Activated T-helper 2 cell treated with anti-CD3 and anti-CD28 coated beads, Interferon-gamma antibody, Interleukin-2, Interleukin-4, amounts not matched to agents 10 μg/mL and 5 μg/mL and 100 μg/mL, durations not matched to agents 14 hours and 24 hours and 36 hours (primary cell): Measurements from ENCODE around the gene CACNA2D3. TPM values are rescaled to one million over a fixed set of nuclear protein-coding genes. Genes with fewer than 3 reads are reported as not detected.
"Not testable (repeated sequence)": the region's sequence is repeated elsewhere in the genome, so short reads cannot be mapped to it uniquely, and the experiment has no call there.

Experiments used
- DNase-seq: peaks from one replicate; pipeline ENCODE4 v3.0.0; 2021; ENCODE audit warnings: low spot score
- H3K27ac Mint-ChIP-seq: one replicate; pipeline ENCODE4 v1.8.0; 2021; ENCODE audit warnings: mixed read lengths
- H3K27me3 Mint-ChIP-seq: one replicate; pipeline ENCODE4 v1.8.0; 2021; ENCODE audit warnings: low read depth, mixed read lengths
- H3K36me3 Mint-ChIP-seq: one replicate; pipeline ENCODE4 v1.8.0; 2021; ENCODE audit warnings: low read depth, mixed read lengths
- H3K4me1 Mint-ChIP-seq: one replicate; pipeline ENCODE4 v1.8.0; 2021; ENCODE audit warnings: low read depth, mixed read lengths
- H3K4me3 Mint-ChIP-seq: one replicate; pipeline ENCODE4 v1.8.0; 2021; ENCODE audit warnings: low read depth, mild to moderate bottlenecking, moderate library complexity, mixed read lengths
- H3K9me3 Mint-ChIP-seq: one replicate; pipeline ENCODE4 v1.8.0; 2021; ENCODE audit warnings: mixed read lengths
- intact Hi-C: fragments of 100-400 bp; cut with micrococcal nuclease; formaldehyde crosslinking; loops from one replicate; pipeline ENCODE4 v1.15.1; 2023
- total RNA-seq: library from RNA; stranded (reverse); gene quantifications from 2 replicates; pipeline ENCODE4 v1.2.3, GENCODE V29; 2022

Gene CACNA2D3
- total RNA-seq, 1 donor from 2014 or later, result not detected

DNA sequence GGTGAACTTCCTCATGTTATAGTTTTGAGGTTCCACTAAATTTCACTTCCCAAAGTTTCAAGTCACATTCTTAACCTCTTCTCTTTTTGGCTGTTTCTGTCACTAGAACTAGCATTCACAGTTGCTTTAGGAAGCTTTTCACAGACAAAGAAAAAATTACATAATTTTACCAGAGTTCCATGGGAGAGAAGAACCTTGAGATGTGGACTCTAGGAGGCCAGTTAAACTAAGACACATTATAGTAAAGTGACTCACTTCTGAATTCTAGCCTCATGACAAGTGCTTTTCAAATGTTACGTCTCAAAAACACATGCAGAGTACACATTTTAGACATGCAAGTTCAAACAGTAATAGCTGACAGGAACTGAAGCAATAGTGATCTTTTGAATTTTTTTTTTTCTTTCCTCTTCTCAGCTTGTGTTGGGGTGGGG lies 845.4 kb downstream of the CACNA2D3 start:
- H3K9me3 Mint-ChIP-seq, result peaks cover 8% of the 10 kb centered on the region
- intact Hi-C loops, result no loop called here
- H3K36me3 Mint-ChIP-seq, result no peaks in the 10 kb centered on the region
- no peaks in the 10 kb centered on the region for H3K27me3 Mint-ChIP-seq
- no peak for DNase-seq
- H3K4me1 Mint-ChIP-seq, result no peaks in the 10 kb centered on the region
- H3K27ac Mint-ChIP-seq, result no peak overlapping the region
- H3K4me3 Mint-ChIP-seq, result no peak overlapping the region

GRCh38 chr3:54968546-54969172 lies 846.3 kb downstream of the CACNA2D3 start:
- no peak for DNase-seq
- Mint-ChIP-seq H3K27ac (no peak overlapping the region), H3K9me3 (peaks cover 8% of the 10 kb centered on the region)

GRCh38 chr3:54969652-54970051 lies 847.3 kb downstream of the CACNA2D3 start:
- no peaks in the 10 kb centered on the region for H3K27me3 Mint-ChIP-seq
- H3K27ac Mint-ChIP-seq, result no peak overlapping the region
- intact Hi-C loops, result no loop called here
- no peaks in the 10 kb centered on the region for H3K36me3 Mint-ChIP-seq
- no peak for DNase-seq
- no peak overlapping the region for H3K4me3 Mint-ChIP-seq
- H3K4me1 Mint-ChIP-seq, result no peaks in the 10 kb centered on the region
- H3K9me3 Mint-ChIP-seq, result peaks cover 8% of the 10 kb centered on the region

More at GRCh38 chr3:54968546-54969172, 846.3 kb downstream of the CACNA2D3 start:
- H3K4me1 Mint-ChIP-seq, result no peaks in the 10 kb centered on the region
- no peaks in the 10 kb centered on the region for H3K27me3 Mint-ChIP-seq
- no peak overlapping the region for H3K4me3 Mint-ChIP-seq
- intact Hi-C loops, result no loop called here
- no peaks in the 10 kb centered on the region for H3K36me3 Mint-ChIP-seq

DNA sequence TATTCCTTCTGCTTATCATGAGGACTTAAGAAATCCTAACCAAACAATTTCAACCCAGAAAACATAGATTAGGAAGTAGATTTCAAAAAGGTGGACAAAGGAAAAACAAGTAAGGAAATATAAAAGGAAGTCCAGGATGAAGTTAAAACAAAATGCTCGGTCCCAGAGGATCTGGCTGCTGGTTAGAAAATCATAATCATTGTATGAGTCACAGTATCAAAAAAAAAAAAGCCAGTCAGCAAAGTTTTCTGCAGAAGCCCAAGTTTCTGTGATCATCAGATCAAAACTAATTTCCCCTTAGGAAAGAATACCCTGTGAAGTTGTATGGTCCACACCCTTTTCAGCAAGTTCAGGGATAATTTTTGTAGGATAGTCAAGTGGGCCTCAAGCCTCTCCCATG lies 848.5 kb downstream of the CACNA2D3 start:
- Mint-ChIP-seq H3K9me3 (peaks cover 4% of the 10 kb centered on the region), H3K4me3 (no peak overlapping the region), H3K4me1 (no peaks in the 10 kb centered on the region), H3K36me3 (no peaks in the 10 kb centered on the region), H3K27ac (no peak overlapping the region), H3K27me3 (no peaks in the 10 kb centered on the region)
- no peak for DNase-seq
- intact Hi-C loops, result no loop called here

DNA sequence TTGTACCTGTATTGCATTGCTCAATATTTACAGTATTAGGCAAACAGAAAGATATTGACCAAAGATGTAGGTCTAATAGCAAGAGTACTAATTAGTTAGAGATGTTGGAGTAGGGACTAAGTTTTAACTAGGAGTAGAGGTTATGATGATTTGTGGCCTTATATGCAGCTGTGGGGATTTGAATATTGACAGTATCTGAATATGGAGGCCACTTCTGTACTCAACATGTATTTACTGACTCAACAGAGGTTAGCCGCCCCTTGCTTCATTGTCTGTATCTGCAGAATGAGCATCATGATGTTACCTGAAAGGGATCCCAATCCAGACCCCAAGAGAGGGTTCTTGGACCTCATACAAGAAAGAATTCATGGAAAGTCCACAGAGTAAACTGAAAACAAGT lies 855.1 kb downstream of the CACNA2D3 start:
- intact Hi-C loops, result no loop called here
- Mint-ChIP-seq H3K4me1 (no peaks in the 10 kb centered on the region), H3K4me3 (no peak overlapping the region), H3K9me3 (peaks cover 4% of the 10 kb centered on the region), H3K27me3 (no peaks in the 10 kb centered on the region), H3K36me3 (no peaks in the 10 kb centered on the region), H3K27ac (no peak overlapping the region)
- DNase-seq, result no peak

DNA sequence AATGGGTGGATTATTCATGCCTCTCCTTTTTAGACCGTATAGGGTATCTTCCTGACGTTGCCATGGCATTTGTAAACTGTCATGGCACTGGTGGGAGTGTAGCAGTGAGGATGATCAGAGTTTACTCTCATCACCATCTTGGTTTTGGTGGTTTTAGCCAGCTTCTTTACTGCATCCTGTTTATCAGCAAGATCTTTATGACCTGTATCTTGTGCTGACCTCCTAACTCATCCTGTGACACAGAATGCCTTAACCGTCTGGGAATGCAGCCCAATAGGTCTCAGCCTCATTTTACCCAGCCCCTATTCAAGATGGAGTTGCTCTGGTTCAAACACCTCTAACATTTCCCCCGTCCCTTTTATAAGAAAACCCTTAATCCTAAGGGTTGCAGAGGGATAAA lies 855.6 kb downstream of the CACNA2D3 start:
- H3K4me1 Mint-ChIP-seq, H3K27me3 Mint-ChIP-seq, H3K4me3 Mint-ChIP-seq, H3K36me3 Mint-ChIP-seq, DNase-seq, H3K27ac Mint-ChIP-seq, intact Hi-C loops, H3K9me3 Mint-ChIP-seq: not testable (repeated sequence)

- H3K27ac Mint-ChIP-seq, result no peak overlapping the region
- H3K27me3 Mint-ChIP-seq, result no peaks in the 10 kb centered on the region
- no peaks in the 10 kb centered on the region for H3K36me3 Mint-ChIP-seq
- H3K4me1 Mint-ChIP-seq, result no peaks in the 10 kb centered on the region
- no peak overlapping the region for H3K4me3 Mint-ChIP-seq
- no peak for DNase-seq
- peaks cover 4% of the 10 kb centered on the region for H3K9me3 Mint-ChIP-seq
- intact Hi-C loops, result no loop called here
Observed at GRCh38 chr3:54982807-54983206, 860.5 kb downstream of the CACNA2D3 start.

DNA sequence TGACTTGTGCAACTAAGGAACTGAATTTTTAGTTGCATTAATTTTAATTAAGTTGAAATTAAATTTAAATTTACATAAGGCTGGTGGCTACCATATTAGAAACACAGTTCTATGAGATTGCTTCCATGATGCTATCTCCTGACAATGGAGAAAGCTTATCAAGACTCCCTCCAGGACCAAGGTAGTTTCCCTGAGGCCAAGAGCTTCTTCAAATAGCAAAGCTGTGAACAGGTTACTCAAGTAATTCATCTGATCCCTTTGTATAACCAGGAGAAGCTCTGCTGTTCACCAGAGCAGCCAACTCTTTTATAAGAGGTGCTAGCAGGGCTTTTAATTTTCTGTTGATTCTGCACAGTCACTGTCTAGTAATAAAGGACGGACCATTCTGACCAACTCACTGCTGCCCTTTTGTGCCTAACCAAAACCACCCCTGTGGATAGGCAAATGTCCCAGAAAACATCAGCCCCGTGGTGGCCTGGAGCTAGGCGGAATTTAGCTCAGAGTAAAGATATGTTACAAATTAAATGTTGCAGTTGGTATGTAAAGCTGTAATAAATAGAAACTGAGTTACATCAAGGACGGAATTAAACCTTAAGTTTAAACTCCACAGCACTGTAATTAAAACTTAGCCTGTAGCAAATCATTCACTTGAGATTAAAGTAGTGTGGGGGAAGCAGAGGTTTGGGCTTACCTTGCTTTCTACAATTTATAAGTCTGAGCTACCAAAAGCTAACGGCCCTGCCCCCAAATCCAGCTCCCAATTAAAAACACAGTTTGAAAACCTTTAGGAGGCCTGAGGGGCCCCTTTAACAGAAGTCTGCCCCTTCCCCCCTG lies 861.1 kb downstream of the CACNA2D3 start:
- Mint-ChIP-seq H3K36me3 (no peaks in the 10 kb centered on the region), H3K4me3 (no peak overlapping the region), H3K27me3 (no peaks in the 10 kb centered on the region), H3K9me3 (peaks cover 4% of the 10 kb centered on the region), H3K27ac (no peak overlapping the region), H3K4me1 (no peaks in the 10 kb centered on the region)
- intact Hi-C loops, result no loop called here
- DNase-seq, result no peak

DNA sequence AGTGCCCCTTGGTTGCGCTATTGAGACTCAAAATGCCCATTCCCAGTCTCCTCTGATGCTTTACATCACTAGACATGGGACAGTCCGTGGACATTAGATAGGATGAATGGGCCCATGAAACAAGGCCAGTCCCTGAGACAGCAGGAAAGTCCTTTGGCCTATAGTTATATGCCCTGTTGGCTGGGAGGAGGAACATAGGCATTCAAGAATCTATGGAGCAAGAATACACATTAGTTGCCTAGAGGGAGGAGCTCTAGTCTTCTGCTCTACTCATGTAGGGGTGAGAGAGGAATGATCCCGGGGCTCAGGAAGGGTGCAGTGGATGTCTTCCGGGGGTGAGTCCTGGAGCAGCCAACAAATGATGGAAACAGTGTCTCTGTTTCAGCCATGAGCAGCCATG lies 863.5 kb downstream of the CACNA2D3 start:
- Mint-ChIP-seq H3K9me3 (peaks cover 7% of the 10 kb centered on the region), H3K27ac (no peak overlapping the region), H3K36me3 (no peaks in the 10 kb centered on the region), H3K27me3 (no peaks in the 10 kb centered on the region), H3K4me3 (no peak overlapping the region), H3K4me1 (no peaks in the 10 kb centered on the region)
- DNase-seq, result no peak
- intact Hi-C loops, result no loop called here

DNA sequence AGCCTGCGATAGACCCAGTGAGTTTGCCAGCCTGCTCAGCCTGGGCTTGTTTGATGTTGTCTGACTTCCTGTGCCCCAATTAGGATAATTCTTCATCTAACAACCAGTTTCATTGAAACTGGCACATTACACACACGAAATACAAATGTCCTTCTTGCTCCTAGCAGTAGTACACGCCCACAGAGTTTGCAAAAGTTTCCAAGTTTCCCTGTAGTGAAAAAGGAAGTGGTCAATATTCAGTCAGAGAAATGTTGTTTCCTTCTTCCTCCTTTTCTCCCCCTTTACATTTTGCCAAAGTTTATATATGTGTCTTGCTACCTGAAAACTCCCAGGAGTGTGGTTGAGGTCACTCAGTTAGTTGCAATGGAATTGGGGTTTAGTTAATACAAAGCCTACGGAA lies 863.9 kb downstream of the CACNA2D3 start:
- intact Hi-C loops, result no loop called here
- Mint-ChIP-seq H3K27me3 (no peaks in the 10 kb centered on the region), H3K36me3 (no peaks in the 10 kb centered on the region), H3K4me3 (no peak overlapping the region), H3K9me3 (peaks cover 4% of the 10 kb centered on the region), H3K27ac (no peak overlapping the region), H3K4me1 (no peaks in the 10 kb centered on the region)
- no peak for DNase-seq

DNA sequence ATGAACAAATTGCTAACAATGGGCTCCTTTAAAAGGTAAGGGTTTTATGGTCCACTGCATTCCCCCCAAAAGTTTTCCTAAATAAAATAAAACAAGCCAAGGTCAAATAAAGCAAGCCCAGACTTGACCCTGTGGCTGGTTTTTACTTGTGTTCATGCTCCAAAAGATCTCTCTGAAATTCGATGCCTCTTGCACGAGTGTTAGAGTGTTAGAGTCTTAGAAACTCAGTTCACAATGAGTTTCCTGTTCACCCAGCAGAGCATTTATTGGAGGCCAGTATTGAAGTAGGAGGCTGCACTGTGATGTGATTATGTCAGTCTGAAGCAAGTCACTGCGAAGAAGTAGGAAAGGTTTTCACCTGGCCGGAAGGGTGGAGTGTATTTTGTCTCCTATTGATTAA lies 865.4 kb downstream of the CACNA2D3 start:
- H3K36me3 Mint-ChIP-seq, result no peaks in the 10 kb centered on the region
- DNase-seq, result no peak
- intact Hi-C loops, result no loop called here

GRCh38 chr3:54988302-54988837 lies 866.0 kb downstream of the CACNA2D3 start:
- H3K27me3 Mint-ChIP-seq, result no peaks in the 10 kb centered on the region
- DNase-seq, result no peak
- H3K36me3 Mint-ChIP-seq, result no peaks in the 10 kb centered on the region
- H3K4me3 Mint-ChIP-seq, result no peak overlapping the region
- H3K27ac Mint-ChIP-seq, result no peak overlapping the region
- H3K9me3 Mint-ChIP-seq, result peaks cover 3% of the 10 kb centered on the region
- H3K4me1 Mint-ChIP-seq, result no peaks in the 10 kb centered on the region
- intact Hi-C loops, result no loop called here

More for the DNA sequence above, 865.4 kb downstream of the CACNA2D3 start:
- peaks cover 3% of the 10 kb centered on the region for H3K9me3 Mint-ChIP-seq
- no peak overlapping the region for H3K27ac Mint-ChIP-seq
- no peaks in the 10 kb centered on the region for H3K4me1 Mint-ChIP-seq
- H3K4me3 Mint-ChIP-seq, result no peak overlapping the region
- no peaks in the 10 kb centered on the region for H3K27me3 Mint-ChIP-seq
